NCI-H446 treated with DMSO at 0.1 percent for 48 hours (cell line): Measurements from ENCODE around the gene NCKAP5.

ENCODE experiments used
- DNase-seq: peaks from one replicate; lab custom pipeline; 2025; lab: John Stamatoyannopoulos, UW

Gene NCKAP5

DNA sequence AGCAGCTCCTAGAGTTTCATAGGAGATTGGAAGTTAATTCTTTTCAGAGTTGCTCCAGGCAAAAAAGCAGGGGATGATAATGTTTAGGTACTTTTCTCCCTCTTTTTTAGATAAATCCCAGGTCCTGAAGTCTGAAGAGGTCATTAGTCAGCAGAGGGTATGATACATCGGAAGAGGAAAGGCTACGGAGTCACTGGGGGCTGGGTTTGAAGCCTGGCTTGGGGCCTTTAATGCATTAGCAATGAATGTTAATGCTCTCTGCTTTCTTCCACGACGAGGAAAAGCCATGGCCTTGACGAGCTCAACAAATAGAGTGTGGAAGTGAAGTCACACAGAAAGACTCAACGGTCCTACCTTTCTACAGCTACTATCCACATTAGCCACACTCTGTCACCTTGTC, 235.1 kb downstream of the NCKAP5 start:
- DNase-seq, result no peak

DNA sequence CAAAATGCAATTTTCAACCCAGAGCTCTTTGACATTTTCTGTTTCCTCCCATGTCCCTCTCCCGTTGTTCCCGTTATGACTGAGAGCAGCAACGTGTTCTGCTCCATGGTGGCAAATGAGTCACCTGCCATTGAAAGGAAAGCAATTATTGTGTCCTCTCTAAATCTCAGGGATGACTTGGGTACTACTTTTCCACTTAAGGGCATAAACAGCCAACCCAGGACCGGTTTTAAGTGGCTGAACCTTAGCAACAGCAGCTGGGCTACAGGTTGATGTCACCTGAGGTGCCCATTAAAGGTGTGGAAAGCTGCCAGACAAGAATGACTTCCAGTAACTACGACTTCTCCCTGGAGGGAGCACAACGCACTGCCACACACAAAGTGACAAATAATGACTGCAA, 236.8 kb downstream of the NCKAP5 start:
- DNase-seq, result no peak

DNA sequence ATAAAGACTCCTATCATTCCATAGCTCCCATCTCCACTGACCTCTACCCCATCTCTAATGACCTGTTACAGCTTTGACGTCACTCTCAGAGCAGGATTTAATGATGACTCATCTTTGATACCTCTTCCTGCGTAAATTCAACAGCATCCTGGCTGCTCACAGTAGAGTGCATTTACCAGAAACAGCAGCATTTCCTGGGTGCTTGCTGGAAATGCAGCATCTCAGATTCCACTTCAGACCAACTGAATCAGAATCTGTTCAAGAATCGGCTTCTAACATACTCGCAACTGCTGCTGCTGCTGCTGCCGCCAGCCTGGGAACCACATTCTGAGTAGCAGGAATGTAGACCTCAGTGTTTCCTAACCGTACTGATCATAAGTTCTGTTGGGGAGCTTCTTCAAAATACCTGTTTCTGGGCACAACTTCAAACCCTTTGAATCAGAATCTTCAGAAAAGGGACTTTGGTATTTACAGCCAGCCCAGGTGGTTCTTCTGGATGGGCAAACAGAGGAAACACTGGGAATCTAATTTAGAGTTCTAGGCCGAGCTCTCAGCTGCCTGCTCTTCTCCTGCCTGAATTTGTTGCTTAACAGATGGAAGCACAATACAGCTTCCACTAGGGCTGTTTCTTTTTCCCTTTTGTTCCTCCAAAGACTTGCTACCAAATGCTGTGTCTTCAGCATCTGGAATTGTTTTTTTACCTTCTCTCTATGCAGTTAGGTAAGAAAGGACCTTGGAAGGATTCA, 241.4 kb downstream of the NCKAP5 start:
- no peak for DNase-seq

DNA sequence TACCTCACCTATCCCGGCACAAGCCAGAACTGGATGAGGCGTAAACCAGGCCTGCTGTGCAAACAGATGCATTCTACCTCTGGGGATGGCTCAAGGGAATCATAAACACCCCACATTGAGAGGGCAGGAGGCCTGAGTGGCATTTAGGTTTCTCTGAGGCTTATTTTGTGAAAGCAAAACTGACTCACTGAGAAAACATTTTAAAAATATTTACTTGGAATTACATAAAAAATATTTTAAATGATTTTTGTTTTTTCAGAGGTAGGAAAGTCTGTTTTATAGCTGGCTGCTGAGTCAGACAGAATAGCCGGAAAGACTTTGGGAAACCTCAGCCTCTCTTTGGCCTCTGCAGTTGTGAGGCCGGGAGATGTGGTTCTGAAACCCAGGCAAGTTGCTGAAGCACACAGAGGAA, 244.1 kb downstream of the NCKAP5 start:
- DNase-seq, result no peak

DNA sequence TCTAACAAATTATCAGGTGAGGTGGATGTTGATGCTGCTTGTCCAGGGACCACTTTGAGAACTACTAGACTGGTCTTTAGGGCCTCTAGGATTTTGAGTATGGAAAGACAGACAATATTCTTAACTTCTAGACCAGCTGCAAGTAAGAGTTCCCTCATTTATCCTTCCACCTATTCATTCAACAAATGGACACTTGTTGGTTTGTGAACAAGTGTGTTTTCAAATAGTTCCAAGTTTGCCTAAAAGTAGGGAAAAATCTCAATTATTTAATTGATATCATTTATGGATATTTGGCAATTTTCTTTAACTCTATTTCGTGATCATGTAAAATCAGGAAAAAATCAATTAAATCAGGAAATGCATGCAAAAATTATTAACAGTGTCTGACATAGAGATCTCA, 245.4 kb downstream of the NCKAP5 start:
- DNase-seq, result no peak

DNA sequence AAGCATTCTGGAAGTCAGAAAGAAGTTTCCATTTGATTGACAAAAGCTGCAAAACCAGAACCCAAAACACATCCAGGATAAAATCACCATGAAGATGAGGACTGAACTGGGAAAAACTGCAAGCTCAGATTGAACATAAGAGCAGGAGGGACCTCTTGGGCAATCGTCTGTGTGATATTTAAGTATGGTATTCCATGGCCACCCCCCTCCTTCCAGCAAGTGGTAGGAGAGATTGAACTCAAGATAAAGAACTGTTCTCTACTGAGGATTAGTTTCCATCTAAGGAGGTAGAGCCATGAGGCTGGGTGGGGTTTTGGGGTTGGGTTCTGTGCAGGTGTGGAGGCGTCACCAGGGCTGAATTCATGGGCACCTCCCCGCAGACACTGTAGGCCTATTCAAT, 251.1 kb downstream of the NCKAP5 start:
- DNase-seq, result no peak

DNA sequence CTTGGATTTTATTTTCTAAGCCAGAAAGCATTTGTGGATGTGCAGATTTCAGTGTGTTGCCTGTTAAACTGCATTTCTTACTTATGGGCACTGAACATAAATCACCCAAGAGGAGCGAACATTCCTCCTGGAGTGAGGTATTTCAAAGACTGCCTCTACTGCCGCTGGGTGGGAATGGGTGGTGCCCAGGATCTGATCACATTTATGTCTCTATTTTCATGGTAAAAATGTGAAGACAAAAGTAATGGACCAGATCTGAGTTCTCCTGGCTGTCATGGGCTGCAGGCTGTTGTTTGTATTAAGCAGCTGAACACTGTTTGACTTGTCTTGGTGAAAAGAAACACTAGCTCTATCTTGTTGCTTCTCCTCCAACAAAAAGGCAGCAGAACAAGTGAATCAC, 251.7 kb downstream of the NCKAP5 start:
- no peak for DNase-seq

DNA sequence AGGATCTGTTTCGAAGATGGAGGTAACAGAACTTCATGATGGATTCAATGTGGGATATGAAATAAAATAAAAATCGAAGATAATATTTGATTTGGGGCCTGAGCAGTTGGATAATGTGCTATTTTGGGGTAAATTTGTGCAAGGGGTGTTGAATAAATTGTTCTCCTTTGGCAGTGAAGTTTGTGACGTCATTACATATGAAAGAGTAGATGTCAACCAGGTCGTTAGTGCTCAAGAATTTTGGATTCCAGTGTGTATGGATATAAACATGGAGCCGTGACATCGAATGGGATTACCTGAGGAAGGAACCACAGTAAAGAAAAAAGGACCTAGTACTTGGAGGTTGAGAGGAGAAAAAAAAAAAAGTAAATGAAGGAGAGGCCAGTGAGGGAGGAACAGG, 253.0 kb downstream of the NCKAP5 start:
- DNase-seq, result no peak

DNA sequence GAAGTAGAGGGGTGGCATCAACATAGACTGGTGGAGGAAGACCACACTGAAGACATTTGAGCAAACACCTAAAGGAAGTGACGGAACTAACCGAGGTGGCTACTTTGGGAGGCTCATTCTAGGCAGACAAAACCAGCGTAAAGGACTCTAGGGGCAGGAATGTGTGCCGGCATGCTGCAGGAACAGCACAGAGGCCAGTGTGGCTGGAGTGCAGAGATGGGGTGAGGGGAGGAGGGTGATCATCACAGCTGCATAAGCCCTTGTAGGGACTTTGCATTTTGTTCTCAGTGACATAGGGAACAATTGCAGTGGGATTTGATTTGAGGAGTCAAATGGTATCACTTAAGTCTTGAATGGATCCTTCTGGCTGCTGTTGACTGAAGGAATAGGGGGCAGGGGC, 253.5 kb downstream of the NCKAP5 start:
- no peak for DNase-seq

DNA sequence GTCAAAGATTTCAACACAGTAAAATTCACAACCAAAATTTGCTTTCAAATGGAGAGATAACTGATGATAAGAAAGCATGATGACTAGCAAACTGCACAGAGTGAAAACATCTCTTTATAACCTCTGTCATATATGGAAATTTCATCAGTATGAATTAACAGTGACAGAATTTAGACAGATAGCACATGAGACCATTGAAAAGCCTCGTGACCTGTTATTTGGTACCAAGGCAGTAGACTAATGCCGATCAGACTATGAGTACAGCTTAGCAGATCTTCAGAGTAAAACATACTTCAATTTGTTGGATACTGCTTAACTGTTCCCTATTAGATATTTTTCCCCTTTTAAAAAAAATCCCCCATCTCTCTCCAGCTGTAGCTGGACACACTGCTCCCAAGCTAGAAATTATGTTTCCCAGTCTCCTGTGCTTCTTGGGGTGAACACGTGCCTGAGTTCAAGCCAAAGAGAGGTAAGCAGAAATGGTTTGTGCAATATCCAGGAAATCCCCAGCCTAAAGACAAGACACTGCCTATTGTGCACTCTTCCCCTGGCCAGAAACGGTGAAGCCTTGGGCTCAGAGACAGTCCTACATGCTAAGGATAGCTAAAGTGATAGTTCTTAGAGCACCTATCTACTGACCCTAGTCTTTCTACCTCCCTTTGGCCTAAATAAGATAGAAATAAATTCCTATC, 256.1 kb downstream of the NCKAP5 start:
- no peak for DNase-seq

DNA sequence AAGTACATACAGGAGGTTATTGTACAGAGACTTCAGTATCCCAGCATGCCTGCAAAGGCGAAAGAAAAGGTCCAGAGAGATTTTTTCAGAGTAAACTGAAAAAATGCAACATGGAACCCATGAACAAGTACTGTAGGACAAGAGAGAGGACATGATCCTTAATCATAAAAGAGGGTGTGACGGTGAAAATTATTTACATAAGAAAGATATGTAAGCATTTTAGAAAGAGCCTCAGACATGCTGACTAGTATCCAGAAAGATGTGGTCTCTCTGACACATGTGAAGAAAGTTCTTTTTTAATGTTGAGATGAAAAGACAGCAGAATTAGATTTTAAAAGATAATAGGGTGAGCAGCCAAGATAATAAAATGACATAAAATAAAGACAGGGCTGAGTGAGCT, 262.0 kb downstream of the NCKAP5 start:
- no peak for DNase-seq

DNA sequence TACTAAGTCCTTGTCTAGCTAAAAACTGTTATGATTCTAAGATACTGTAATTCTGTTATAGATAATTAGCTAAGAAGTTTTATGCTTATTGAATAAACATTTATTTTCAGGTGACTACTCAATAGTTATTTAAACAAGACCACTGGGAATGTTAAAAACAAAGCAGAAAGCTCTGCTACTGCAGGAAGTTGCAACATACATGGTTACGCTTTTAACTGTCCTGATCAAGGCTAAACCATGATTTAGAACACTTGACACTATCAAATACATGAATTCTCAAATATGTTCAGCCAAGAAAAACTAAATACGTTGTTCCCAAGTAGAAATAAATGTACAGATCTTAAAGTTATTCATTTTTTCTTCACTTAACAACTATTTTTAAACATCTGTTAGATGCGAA, 263.9 kb downstream of the NCKAP5 start:
- DNase-seq, result no peak

DNA sequence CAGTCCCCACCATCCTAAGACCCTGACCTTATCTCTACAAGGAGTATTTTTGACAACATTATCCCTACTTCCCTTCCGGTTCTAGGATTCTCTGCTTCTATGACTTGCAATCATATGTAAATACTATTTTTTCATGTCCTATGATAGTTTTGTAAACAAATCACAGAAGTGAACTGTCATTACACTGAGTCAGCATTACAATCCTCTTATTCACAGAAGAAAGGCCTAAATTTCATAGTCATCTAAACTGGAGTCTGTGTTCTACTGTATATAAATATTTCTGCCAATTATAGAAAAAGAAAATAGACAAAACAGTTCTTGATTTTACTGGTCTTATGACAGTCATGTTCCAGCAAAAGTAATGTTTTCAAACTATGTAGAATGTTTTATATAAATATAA, 265.1 kb downstream of the NCKAP5 start:
- no peak for DNase-seq

DNA sequence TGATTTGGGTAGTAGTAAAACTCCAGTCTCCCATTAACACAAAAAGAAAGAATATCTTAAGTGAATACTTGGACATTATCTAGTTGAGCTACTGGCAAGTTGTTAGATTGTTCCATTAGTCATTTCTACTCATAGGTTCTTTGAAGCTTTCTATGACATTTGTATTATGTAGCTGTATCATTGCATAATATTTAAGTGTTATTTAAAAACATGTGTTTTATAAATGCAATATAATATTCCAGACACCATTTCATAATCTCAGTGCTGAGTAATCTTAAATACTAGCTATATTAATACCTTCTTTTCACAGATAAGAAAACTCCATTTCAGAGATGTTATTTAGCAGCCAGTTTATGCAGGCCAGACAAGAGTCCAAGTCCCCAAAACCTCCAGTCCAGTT, 271.9 kb downstream of the NCKAP5 start:
- DNase-seq, result no peak

DNA sequence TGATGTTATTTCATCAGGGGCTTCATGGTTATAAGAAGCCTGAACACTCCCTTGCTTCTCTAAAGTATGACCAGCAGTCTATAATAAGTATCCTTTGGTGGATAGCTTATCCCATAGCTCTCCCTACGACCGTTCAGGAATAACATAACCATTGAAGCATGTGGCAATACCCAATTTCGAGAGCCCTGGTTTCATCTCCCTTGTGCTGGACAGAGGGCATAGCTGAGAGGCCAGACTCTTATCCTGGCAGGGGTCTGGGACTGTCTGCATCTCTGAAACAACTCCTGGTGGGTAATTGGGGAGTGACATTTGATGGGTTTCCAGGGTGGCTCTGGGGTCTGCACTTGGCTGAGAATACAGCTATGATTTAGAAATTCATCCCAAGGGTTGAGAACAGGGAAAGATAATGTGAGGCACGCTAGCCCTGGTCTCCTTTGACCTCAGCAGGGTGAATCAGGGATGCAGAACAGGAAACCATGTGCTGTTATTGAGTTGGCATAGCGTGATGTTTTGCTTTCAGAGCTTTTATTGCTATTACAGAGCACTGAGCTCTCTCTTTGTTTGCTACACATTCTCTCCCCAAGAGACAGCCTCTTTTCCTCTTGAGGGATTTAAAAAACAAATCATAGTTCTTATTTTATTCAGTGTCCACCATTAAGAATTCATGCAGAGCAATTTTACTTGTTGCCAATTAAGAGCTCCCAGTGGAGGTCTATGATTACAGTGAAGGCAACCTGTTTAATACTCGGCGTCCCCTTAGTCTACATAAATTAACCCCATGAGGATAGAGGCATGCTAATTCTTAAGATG, 274.5 kb downstream of the NCKAP5 start:
- DNase-seq, result no peak

DNA sequence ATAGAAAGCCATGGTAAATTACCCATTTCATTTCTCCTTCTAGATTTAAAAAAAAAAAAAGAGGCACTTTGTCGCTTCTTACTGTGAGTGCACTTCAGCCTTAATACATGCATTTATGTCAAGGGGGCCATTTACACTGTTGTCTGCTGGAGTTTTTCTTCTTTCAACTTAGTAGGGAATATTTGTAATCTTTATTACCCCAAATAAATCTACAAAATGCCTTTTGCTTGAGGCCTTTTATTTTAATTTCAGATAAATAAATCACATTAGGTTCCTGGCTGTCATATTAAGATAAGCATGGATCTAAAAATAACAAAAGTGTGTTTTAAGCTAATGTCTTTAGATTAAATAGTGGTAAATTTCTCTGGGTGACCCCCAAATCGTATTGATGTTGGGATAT, 276.0 kb downstream of the NCKAP5 start:
- no peak for DNase-seq

DNA sequence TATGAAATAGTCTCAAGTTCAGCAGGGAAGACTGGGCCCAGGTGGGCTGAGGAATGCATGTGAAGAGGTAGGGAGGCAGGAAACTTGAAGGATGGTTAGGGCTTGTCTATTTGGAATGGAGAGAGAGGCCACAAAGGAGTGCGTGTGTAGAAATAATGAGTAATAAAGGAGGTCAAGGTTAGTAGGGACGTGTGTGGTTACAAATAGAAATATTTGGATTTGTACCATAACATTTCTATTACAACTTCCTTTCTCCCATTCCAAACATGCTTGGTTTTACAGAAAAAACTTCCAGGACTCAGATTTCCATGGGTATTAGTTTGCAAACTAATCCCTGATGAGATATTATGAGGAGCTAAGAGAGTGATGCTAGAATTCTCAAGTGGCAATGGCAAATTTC, 280.6 kb downstream of the NCKAP5 start:
- no peak for DNase-seq

DNA sequence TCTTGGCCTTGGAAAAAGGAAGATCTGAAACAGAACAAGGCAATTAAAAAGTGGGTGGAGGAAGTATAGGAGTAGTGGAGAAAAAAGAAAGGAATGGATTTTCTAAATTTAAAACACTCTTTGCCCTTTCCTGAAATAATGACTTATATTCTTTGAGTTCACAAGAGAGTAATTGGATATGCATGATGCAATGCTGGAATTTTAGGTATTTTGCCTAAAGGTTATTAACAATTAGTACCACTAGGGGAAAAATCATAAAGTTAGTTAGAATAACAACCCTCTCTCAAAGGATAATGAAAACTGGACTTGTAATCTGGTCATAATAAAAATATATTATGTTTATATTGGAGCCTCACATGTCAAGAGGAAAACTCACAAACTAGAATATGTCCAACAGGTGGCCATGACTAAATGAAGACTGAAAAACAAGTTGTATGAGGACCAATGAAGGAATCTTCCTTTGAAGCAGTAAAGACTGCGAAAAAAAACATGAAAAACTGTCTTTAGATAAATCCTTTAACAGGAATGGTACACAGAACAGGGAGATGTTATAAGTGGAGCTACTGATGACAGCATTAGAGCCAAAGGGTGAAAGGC, 281.8 kb downstream of the NCKAP5 start:
- no peak for DNase-seq

DNA sequence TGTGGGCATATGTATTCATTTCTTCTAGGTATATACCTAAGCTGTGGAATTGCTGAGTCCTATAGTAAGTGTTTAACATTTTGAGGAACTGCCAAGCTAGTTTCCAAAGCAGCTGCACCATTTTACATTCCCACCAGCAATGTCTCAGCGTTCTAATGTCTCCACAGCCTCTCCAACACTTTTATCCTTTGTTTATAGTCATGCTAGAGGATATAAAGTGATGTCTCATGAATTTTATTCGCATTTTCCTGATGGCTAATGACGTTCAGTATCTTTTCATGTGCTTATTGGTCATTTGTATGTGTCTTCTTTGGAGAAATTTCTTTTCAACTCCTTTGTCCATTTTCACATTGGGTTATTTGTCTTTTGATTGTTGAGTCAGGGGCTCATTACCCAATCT, 295.2 kb downstream of the NCKAP5 start:
- DNase-seq, result no peak

DNA sequence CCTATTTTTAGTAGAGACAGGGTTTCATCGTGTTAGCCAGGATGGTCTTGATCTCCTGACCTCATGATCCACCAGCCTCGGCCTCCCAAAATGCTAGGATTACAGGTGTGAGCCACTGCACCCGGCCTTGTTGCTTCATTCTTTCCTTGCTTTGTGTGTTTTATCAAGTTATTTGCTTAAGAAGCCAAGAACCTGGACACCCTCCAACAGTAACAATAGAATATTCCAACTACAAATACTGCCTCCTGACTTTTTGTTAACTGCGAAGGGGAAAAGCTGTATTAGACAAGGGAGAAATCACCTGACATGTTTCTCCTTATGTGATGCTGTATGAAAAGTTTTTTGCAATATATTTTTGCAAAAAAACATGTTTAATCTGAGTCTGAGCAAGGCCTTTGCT, 297.2 kb downstream of the NCKAP5 start:
- no peak for DNase-seq

DNA sequence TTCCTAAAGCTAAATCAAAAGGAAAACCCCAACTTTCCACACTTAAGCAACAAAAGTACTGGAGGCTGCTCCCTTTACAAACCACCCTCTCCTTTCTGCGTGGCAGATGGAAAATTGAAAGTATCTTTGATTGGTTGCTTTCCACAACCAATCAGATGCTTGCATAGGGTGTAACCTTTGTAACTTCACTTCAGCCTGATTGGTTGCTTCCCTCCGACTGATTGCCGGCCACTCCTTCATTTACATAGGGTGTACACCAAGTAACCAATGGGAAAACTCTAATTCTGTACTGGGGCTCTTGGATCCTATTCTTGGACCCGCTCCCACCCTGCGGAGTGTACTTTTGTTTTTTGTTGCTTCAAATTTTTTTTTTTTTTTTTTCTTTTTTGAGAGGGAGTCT, 297.7 kb downstream of the NCKAP5 start:
- DNase-seq, result no peak

DNA sequence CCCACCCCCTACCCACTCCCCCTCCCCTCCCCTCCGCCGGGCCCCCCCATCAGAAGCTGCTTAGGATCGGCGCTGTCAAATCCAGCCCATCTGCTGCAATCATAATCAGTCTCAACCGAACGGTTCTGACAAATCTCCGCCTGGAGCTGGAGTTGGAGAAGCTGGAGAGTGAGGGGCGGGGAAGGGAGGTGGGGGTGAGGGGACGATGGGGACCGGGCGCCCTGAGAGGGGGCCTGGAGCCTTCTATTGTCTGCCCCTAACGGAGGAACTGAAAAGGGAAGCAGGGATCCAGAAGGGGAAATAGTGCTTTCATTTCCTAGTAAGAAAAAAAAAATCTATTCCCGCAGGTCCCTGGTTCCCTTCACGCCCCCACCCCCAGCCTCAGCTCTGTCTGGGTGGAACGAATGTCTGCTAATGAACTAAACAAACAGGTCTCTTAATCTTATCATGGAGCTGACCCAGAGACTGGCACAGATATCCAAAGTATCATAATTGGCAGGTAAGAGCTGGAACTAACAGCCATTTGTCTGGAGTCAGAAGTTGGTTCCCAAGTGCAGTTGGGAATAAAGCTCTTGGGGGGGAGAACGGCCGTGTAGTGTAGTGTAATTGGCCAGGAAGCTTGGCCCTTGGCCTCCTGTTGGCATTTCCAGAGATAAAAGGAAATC, 301.2 kb downstream of the NCKAP5 start:
- DNase-seq, result no peak
